Measurements from ENCODE around the gene ST6GAL1. TPM values are rescaled to one million over a fixed set of nuclear protein-coding genes. Genes with fewer than 3 reads are reported as not detected.
A peak's percentile ranks its signal among the peaks of the same experiment; 100 is the strongest.

Gene ST6GAL1
- total RNA-seq, 1 donor from 2014 or later = 61.1 TPM

- peak in 1 of 2 donors; percentile 59 for DNase-seq (ENCODE audit: low read depth in 2 of 2)
These were observed 177.7 kb downstream of the ST6GAL1 start for GRCh38 chr3:187107989-187108388.

DNA sequence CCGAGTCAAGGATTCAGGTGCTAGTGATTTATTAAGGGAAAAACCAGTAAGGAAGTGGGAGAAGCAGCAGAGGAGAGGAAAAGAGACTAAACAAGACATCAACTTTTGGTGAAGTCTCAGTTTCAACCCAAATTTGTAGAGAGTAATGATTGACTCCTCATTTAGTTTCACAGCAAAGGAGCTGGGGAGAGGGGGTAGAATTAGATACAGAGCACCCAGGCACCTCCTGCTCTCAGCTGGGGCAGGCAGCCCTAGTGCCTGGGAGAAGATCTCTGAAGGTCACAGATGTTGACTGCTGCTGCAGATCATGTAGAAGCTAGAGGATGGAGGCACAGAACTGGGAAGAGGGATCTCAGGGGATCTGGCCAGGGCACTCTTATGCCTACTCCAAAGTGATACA is 179.8 kb downstream of the ST6GAL1 start:
- DNase-seq (ENCODE audit: low read depth in 2 of 2) = no peak

- DNase-seq (ENCODE audit: low read depth in 2 of 2) = peak; percentile 47 to 51
These were observed 182.8 kb downstream of the ST6GAL1 start for GRCh38 chr3:187112934-187113793.

DNA sequence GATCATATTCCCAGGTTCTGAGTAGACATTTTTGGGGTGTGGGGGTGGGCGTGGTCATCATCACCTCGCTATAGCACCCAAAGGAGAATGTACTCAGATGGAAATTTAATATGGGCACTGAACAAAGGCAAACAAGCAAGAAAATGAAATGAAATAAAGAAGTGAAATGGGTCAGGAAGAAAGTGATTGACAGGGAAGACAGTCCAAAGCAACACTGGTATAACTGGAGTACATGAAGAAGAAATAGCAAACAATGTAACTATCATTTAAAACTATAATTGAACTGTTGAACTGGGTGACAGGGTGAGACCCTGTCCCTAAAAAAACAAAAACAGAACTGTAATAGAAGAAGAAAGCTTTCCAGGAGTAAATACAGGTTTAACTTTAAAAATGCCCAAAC is 184.2 kb downstream of the ST6GAL1 start:
- no peak for DNase-seq (ENCODE audit: low read depth in 2 of 2)

DNA sequence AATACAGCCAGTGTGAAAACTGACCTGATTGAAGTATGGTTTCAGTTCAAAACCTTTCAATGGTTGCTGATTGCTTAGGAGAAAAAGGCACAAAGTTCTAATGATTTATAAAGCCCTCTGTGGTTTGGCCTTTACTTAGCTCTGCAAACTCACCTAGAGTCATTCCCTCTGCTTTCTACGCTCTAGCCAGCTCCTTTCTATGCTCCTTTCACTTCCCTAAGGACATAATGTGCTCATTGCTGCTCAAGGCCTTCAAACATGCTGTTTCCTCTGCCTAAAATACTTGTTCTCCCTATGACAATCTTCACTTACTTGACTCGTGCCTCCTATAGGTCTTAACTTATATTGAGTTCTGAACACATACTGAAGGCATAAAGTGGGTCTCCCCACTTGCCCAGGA is 190.0 kb downstream of the ST6GAL1 start:
- DNase-seq (ENCODE audit: low read depth in 2 of 2) = no peak

- no peak for DNase-seq (ENCODE audit: low read depth in 2 of 2)
These were observed 191.9 kb downstream of the ST6GAL1 start for GRCh38 chr3:187122261-187122660.

- no peak for DNase-seq (ENCODE audit: low read depth in 2 of 2)
These were observed 195.1 kb downstream of the ST6GAL1 start for GRCh38 chr3:187125319-187126031.

Other genes starting within 250 kb of the ST6GAL1 start
- not detected in 2 replicates for gene KNG1, start 213.2 kb upstream of the ST6GAL1 start, total RNA-seq
- 379 and 608 TPM in 2 replicates for gene EIF4A2, start 146.9 kb upstream of the ST6GAL1 start, total RNA-seq
- gene RFC4, start 124.0 kb upstream of the ST6GAL1 start, total RNA-seq = 7.7 and 14.4 TPM in 2 replicates
- gene ADIPOQ, start 87.8 kb upstream of the ST6GAL1 start, total RNA-seq = not detected in 2 replicates
- gene RPL39L, start 209.0 kb downstream of the ST6GAL1 start, total RNA-seq = 15.7 and 20.7 TPM in 2 replicates